ENCODE results near the gene TPCN1.

TPCN1 gene

GRCh38 chr12:113242560-113242959 is 21.3 kb downstream of the TPCN1 start:
- peaks cover 14 to 16% of the 10 kb centered on the region in 2 donors for H3K4me1 ChIP-seq (ENCODE audit: control insufficient read depth in 2 of 2, insufficient read depth in 1 of 2, low read depth in 1 of 2, low read length in 2 of 2)
- H3K79me1 ChIP-seq (ENCODE audit: low read depth, low read length), result no peaks in the 10 kb centered on the region
- no peak overlapping the region for H3K4ac ChIP-seq (ENCODE audit: low read length)
- no peak overlapping the region for H3K4me2 ChIP-seq (ENCODE audit: insufficient read depth, low read length, poor library complexity, severe bottlenecking)
- H3K23ac ChIP-seq (ENCODE audit: low read depth, low read length, poor library complexity), result no peak overlapping the region
- H2BK12ac ChIP-seq (ENCODE audit: low read length), result no peak overlapping the region
- H2BK5ac ChIP-seq (ENCODE audit: low read length), result no peak overlapping the region
- no peak overlapping the region for H3K14ac ChIP-seq (ENCODE audit: low read length)
- DNase-seq (ENCODE audit: low spot score), result no peak
- no peak overlapping the region for H2AK5ac ChIP-seq (ENCODE audit: low read depth, low read length)
- no peak overlapping the region for H4K91ac ChIP-seq (ENCODE audit: low read depth, low read length, poor library complexity)
- no peak overlapping the region for H2BK15ac ChIP-seq (ENCODE audit: low read length)
- no peak overlapping the region for H3K18ac ChIP-seq (ENCODE audit: low read length)
- WGBS, 2 donors (ENCODE audit: extremely low coverage in 2 of 2, insufficient read length in 2 of 2, insufficient replicate concordance in 1 of 2), result no CpG with 5 or more reads among the region's 8 CpGs
- H2BK120ac ChIP-seq (ENCODE audit: low read depth, low read length), result no peak overlapping the region
- H3K4me3 ChIP-seq (ENCODE audit: low read length in 2 of 2), result no peak overlapping the region
- no peaks in the 10 kb centered on the region for H3K36me3 ChIP-seq (replicated peaks in 1 of 2; ENCODE audit: control insufficient read depth in 2 of 2, insufficient read depth in 2 of 2, low read length in 2 of 2)
- no peak overlapping the region for H3K27ac ChIP-seq (replicated peaks; ENCODE audit: low read length)
- H3K27me3 ChIP-seq (ENCODE audit: control insufficient read depth in 3 of 3, insufficient read depth in 3 of 3, low read depth in 1 of 3, low read length in 3 of 3), result no peaks in the 10 kb centered on the region
- no peaks in the 10 kb centered on the region for H3K9me3 ChIP-seq (replicated peaks in 1 of 2; ENCODE audit: control insufficient read depth in 2 of 2, insufficient read depth in 1 of 2, low read depth in 1 of 2, low read length in 2 of 2)
- H2AFZ ChIP-seq (ENCODE audit: low read length), result no peak overlapping the region
- no peak overlapping the region for H3K9ac ChIP-seq (ENCODE audit: low read depth, low read length, poor library complexity)
- no peak overlapping the region for H4K8ac ChIP-seq (ENCODE audit: low read depth, low read length)

GRCh38 chr12:113244047-113244460 is 22.8 kb downstream of the TPCN1 start:
- no peak for DNase-seq (ENCODE audit: low spot score)
- no CpG with 5 or more reads among the region's 5 CpGs for WGBS, 2 donors (ENCODE audit: extremely low coverage in 2 of 2, insufficient read length in 2 of 2, insufficient replicate concordance in 1 of 2)
- Histone ChIP-seq H2BK12ac (ENCODE audit: low read length) (no peak overlapping the region), H2BK15ac (ENCODE audit: low read length) (no peak overlapping the region), H3K23ac (ENCODE audit: low read depth, low read length, poor library complexity) (no peak overlapping the region), H4K8ac (ENCODE audit: low read depth, low read length) (no peak overlapping the region), H3K9me3 (replicated peaks in 1 of 2; ENCODE audit: control insufficient read depth in 2 of 2, insufficient read depth in 1 of 2, low read depth in 1 of 2, low read length in 2 of 2) (no peaks in the 10 kb centered on the region), H3K4ac (ENCODE audit: low read length) (no peak overlapping the region), H3K27me3 (ENCODE audit: control insufficient read depth in 3 of 3, insufficient read depth in 3 of 3, low read depth in 1 of 3, low read length in 3 of 3) (no peaks in the 10 kb centered on the region), H2AK5ac (ENCODE audit: low read depth, low read length) (no peak overlapping the region), H2AFZ (ENCODE audit: low read length) (no peak overlapping the region), H3K79me1 (ENCODE audit: low read depth, low read length) (no peaks in the 10 kb centered on the region), H3K27ac (replicated peaks; ENCODE audit: low read length) (no peak overlapping the region), H2BK120ac (ENCODE audit: low read depth, low read length) (no peak overlapping the region), H3K4me3 (ENCODE audit: low read length in 2 of 2) (no peak overlapping the region), H3K36me3 (replicated peaks in 1 of 2; ENCODE audit: control insufficient read depth in 2 of 2, insufficient read depth in 2 of 2, low read length in 2 of 2) (no peaks in the 10 kb centered on the region), H3K4me2 (ENCODE audit: insufficient read depth, low read length, poor library complexity, severe bottlenecking) (no peak overlapping the region), H3K18ac (ENCODE audit: low read length) (no peak overlapping the region), H4K91ac (ENCODE audit: low read depth, low read length, poor library complexity) (no peak overlapping the region), H2BK5ac (ENCODE audit: low read length) (no peak overlapping the region), H3K14ac (ENCODE audit: low read length) (no peak overlapping the region), H3K4me1 (ENCODE audit: control insufficient read depth in 2 of 2, insufficient read depth in 1 of 2, low read depth in 1 of 2, low read length in 2 of 2) (peaks cover 14 to 16% of the 10 kb centered on the region in 2 donors), H3K9ac (ENCODE audit: low read depth, low read length, poor library complexity) (no peak overlapping the region)

GRCh38 chr12:113244478-113244958 is 23.3 kb downstream of the TPCN1 start:
- no CpG with 5 or more reads among the region's 16 CpGs for WGBS, 2 donors (ENCODE audit: extremely low coverage in 2 of 2, insufficient read length in 2 of 2, insufficient replicate concordance in 1 of 2)

GRCh38 chr12:113245695-113246477 is 24.6 kb downstream of the TPCN1 start:
- Histone ChIP-seq H3K4ac (ENCODE audit: low read length) (no peak overlapping the region), H3K9me3 (replicated peaks in 1 of 2; ENCODE audit: control insufficient read depth in 2 of 2, insufficient read depth in 1 of 2, low read depth in 1 of 2, low read length in 2 of 2) (no peaks in the 10 kb centered on the region), H3K79me1 (ENCODE audit: low read depth, low read length) (no peaks in the 10 kb centered on the region), H3K4me1 (ENCODE audit: control insufficient read depth in 2 of 2, insufficient read depth in 1 of 2, low read depth in 1 of 2, low read length in 2 of 2) (peaks cover 14 to 16% of the 10 kb centered on the region in 2 donors), H4K8ac (ENCODE audit: low read depth, low read length) (no peak overlapping the region), H2BK5ac (ENCODE audit: low read length) (peak overlapping the region; percentile 54), H2BK120ac (ENCODE audit: low read depth, low read length) (no peak overlapping the region), H2BK15ac (ENCODE audit: low read length) (no peak overlapping the region), H3K4me3 (ENCODE audit: low read length in 2 of 2) (peak overlapping the region in 1 of 2 donors; percentile 36), H3K27ac (replicated peaks; ENCODE audit: low read length) (peak overlapping the region; percentile 57), H3K23ac (ENCODE audit: low read depth, low read length, poor library complexity) (peak overlapping the region; percentile 62), H3K27me3 (ENCODE audit: control insufficient read depth in 3 of 3, insufficient read depth in 3 of 3, low read depth in 1 of 3, low read length in 3 of 3) (no peaks in the 10 kb centered on the region), H3K9ac (ENCODE audit: low read depth, low read length, poor library complexity) (peak overlapping the region; percentile 47), H3K18ac (ENCODE audit: low read length) (peak overlapping the region; percentile 81), H3K4me2 (ENCODE audit: insufficient read depth, low read length, poor library complexity, severe bottlenecking) (no peak overlapping the region), H2BK12ac (ENCODE audit: low read length) (no peak overlapping the region), H2AK5ac (ENCODE audit: low read depth, low read length) (peak overlapping the region; percentile 86), H2AFZ (ENCODE audit: low read length) (peak overlapping the region; percentile 84), H3K36me3 (replicated peaks in 1 of 2; ENCODE audit: control insufficient read depth in 2 of 2, insufficient read depth in 2 of 2, low read length in 2 of 2) (no peaks in the 10 kb centered on the region), H4K91ac (ENCODE audit: low read depth, low read length, poor library complexity) (peak overlapping the region; percentile 73), H3K14ac (ENCODE audit: low read length) (peak overlapping the region; percentile 50)
- DNase-seq (ENCODE audit: low spot score), result no peak
- no CpG with 5 or more reads among the region's 19 CpGs for WGBS, 2 donors (ENCODE audit: extremely low coverage in 2 of 2, insufficient read length in 2 of 2, insufficient replicate concordance in 1 of 2)

More at GRCh38 chr12:113244478-113244958, 23.3 kb downstream of the TPCN1 start:
- H4K91ac ChIP-seq (ENCODE audit: low read depth, low read length, poor library complexity), result no peak overlapping the region
- no peak overlapping the region for H4K8ac ChIP-seq (ENCODE audit: low read depth, low read length)
- no peak overlapping the region for H3K4me2 ChIP-seq (ENCODE audit: insufficient read depth, low read length, poor library complexity, severe bottlenecking)
- H3K4ac ChIP-seq (ENCODE audit: low read length), result no peak overlapping the region
- H3K14ac ChIP-seq (ENCODE audit: low read length), result no peak overlapping the region
- no peak overlapping the region for H2AK5ac ChIP-seq (ENCODE audit: low read depth, low read length)
- no peaks in the 10 kb centered on the region for H3K36me3 ChIP-seq (replicated peaks in 1 of 2; ENCODE audit: control insufficient read depth in 2 of 2, insufficient read depth in 2 of 2, low read length in 2 of 2)
- no peak overlapping the region for H3K4me3 ChIP-seq (ENCODE audit: low read length in 2 of 2)
- H3K27me3 ChIP-seq (ENCODE audit: control insufficient read depth in 3 of 3, insufficient read depth in 3 of 3, low read depth in 1 of 3, low read length in 3 of 3), result no peaks in the 10 kb centered on the region
- no peak overlapping the region for H2BK120ac ChIP-seq (ENCODE audit: low read depth, low read length)
- no peak overlapping the region for H2BK5ac ChIP-seq (ENCODE audit: low read length)
- H2BK15ac ChIP-seq (ENCODE audit: low read length), result no peak overlapping the region
- H3K27ac ChIP-seq (replicated peaks; ENCODE audit: low read length), result no peak overlapping the region
- no peaks in the 10 kb centered on the region for H3K9me3 ChIP-seq (replicated peaks in 1 of 2; ENCODE audit: control insufficient read depth in 2 of 2, insufficient read depth in 1 of 2, low read depth in 1 of 2, low read length in 2 of 2)
- H3K79me1 ChIP-seq (ENCODE audit: low read depth, low read length), result no peaks in the 10 kb centered on the region
- H3K9ac ChIP-seq (ENCODE audit: low read depth, low read length, poor library complexity), result no peak overlapping the region
- no peak overlapping the region for H2BK12ac ChIP-seq (ENCODE audit: low read length)
- no peak for DNase-seq (ENCODE audit: low spot score)
- H2AFZ ChIP-seq (ENCODE audit: low read length), result no peak overlapping the region
- H3K23ac ChIP-seq (ENCODE audit: low read depth, low read length, poor library complexity), result no peak overlapping the region
- H3K4me1 ChIP-seq (ENCODE audit: control insufficient read depth in 2 of 2, insufficient read depth in 1 of 2, low read depth in 1 of 2, low read length in 2 of 2), result peaks cover 14 to 16% of the 10 kb centered on the region in 2 donors
- H3K18ac ChIP-seq (ENCODE audit: low read length), result no peak overlapping the region
